C4-2B (cell line): Measurements from ENCODE around the gene TTC28.
"Not testable (repeated sequence)": the region's sequence is repeated elsewhere in the genome, so short reads cannot be mapped to it uniquely, and the experiment has no call there.

ENCODE experiments used
- H3K27ac ChIP-seq: fragments of 450-650 bp; 2 replicates; pipeline ENCODE4 v1.5.1; 2017
- ZFX ChIP-seq: fragments of 450-650 bp; IDR thresholded peaks from 2 replicates; pipeline ENCODE4 v1.6.1; 2017
- TF ChIP-seq, protein P1 (sequence below): fragments of 450-650 bp; conservative IDR thresholded peaks from 2 replicates; pipeline ENCODE4 v1.5.1; 2017; ENCODE audit warnings: mild to moderate bottlenecking

The TTC28 gene

DNA sequence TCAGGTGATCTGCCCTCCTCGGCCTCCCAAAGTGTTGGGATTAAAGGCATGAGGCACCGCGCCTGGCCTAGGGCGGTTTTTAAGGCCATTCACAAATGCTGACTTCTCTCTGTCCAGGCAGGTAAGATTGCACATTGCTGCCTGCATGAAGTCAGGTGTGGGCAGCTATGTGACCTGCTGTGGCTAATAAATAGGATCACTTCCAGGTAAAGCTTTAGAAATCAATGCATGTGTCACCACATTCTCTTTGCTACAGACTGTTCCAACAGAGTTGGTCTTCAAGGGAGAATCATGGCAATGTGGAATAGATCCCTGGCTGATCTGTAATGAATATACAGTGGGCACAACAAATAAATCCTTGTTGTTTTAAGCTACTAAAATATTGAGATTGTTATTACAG lies 500.2 kb downstream of the TTC28 start:
- TF ChIP-seq ZFX = no peak
- TF ChIP-seq, protein P1, sequence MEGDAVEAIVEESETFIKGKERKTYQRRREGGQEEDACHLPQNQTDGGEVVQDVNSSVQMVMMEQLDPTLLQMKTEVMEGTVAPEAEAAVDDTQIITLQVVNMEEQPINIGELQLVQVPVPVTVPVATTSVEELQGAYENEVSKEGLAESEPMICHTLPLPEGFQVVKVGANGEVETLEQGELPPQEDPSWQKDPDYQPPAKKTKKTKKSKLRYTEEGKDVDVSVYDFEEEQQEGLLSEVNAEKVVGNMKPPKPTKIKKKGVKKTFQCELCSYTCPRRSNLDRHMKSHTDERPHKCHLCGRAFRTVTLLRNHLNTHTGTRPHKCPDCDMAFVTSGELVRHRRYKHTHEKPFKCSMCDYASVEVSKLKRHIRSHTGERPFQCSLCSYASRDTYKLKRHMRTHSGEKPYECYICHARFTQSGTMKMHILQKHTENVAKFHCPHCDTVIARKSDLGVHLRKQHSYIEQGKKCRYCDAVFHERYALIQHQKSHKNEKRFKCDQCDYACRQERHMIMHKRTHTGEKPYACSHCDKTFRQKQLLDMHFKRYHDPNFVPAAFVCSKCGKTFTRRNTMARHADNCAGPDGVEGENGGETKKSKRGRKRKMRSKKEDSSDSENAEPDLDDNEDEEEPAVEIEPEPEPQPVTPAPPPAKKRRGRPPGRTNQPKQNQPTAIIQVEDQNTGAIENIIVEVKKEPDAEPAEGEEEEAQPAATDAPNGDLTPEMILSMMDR = no peak
- no peak overlapping the region for H3K27ac ChIP-seq

DNA sequence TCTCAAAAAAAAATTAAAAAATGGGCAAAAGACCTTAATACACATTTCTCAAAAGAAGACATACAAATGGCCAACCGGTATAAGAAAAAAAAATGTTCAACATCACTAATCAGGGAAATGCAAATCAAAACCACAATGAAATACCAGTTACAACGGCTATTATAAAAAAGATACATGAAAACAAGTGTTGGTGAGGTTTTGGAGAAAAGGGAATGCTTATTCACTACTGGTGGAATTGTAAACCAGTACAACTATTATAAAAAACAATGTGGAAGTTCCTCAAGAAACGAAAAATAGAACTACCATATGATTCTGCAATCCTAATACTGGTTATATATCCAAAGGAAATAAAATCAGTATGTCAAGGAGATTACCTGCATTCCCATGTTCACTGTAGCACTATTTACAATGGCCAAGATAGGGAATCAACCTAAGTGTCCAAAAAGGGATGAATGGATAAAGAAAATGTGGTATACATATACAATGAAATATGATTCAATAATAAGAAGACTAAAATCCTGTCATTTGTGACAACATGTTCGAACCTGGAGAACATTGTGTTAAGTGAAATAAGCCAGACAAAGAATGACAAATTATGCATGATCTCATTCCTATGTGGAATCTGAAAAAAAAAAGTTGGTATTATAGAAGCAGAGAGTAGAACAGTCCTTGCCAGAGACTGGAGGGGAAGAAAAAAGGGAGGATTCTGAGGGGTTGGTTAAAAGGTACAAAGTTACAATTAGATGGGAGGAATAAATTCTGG lies 503.7 kb downstream of the TTC28 start:
- H3K27ac ChIP-seq = no peak overlapping the region
- no peak for TF ChIP-seq ZFX
- TF ChIP-seq, protein P1 = no peak

DNA sequence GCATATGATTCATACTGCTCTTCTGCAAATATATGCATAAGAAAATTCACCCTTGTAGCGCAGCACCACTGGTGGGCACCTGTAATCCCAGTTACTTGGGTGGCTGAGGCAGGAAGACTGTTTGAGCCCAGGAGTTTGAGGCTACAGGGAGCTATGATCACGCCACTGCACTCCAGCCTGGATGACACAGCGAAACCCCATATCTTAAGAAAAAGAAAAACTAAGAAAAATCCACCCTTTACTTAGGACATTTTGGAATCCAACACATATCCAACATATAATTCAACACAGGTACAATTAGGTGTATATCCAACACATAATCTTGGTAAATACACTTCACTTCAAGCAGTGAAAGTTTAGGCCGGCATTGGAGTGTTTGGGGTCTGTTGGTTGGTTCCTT lies 505.1 kb downstream of the TTC28 start:
- no peak overlapping the region for H3K27ac ChIP-seq
- no peak for TF ChIP-seq ZFX
- TF ChIP-seq, protein P1 = no peak

DNA sequence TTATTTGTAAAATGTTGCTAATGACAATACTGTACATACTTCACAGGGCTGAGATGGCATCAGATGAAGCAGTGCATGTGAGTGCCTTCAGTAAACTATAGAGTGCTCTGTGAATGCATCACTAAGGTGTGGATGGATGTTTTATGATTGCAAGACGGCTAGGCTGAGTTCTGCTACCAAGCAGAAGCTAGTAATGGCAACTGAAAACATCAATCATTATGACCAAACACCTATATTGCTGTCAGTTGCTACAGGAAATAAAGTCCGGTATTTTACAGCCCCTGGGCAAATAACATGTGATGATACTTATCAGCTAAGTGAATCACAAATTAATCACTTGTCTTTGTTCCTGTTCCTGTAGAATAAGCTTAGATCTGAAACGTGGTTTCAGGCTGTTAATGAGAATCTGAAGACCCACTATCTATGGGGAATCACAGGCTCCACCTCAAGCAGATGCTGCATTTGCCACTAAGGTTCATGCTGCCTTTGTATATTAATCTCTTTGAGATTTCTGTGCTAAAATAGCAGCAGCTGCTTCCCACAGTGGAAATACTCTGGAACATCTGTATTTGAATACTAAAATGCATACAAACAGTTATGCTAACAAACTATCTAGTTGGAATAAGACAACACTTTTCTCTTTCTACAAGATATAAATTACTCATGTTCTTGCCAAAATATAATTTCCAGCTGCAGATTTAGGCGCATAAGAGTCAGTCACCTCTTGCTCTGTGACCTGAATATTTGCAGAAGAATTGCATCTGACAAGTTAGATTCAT lies 506.6 kb downstream of the TTC28 start:
- H3K27ac ChIP-seq = no peak overlapping the region
- TF ChIP-seq ZFX = no peak
- TF ChIP-seq, protein P1 = no peak

DNA sequence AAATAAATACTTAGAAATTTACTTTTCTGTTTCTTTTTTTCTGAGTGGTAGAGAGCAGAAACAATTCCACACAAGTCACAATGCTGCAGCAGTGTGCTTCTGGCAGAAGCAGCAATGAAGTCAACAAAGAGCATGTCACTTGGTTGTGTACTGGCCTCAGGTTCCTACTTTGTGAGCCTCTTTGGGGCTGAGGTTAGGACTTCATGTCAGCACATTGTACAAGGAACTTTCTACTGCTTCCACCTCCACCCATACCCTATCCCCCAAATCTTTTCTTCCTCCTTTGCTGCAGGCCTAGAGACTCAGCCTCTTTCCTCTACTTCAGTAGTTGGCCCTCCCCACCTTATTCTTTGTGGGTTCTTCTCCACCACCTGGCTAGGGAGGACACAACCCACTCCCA lies 507.9 kb downstream of the TTC28 start:
- no peak overlapping the region; the same call in 1 of the 2 replicates for H3K27ac ChIP-seq
- TF ChIP-seq ZFX = no peak
- TF ChIP-seq, protein P1 = no peak

DNA sequence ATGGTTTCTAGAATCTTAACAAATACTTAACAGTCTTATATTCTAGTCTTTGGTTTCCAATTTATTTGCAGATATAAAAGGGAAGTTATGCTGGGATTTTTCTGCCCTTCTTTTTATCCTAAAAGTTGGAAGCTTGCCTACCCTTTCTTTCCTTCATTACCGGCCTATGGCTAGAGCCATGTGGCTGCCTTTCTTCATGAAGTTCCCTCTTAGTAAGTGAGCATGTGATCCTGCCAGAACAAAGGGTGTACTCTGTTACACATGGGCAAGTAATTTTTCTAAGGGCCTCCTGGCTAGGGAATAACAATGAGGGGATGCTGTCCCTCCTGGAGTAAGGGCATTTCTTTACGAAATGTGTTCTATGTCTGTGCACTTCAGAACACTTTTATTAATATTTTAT lies 508.5 kb downstream of the TTC28 start:
- H3K27ac ChIP-seq = no peak overlapping the region
- no peak for TF ChIP-seq ZFX
- TF ChIP-seq, protein P1 = no peak

DNA sequence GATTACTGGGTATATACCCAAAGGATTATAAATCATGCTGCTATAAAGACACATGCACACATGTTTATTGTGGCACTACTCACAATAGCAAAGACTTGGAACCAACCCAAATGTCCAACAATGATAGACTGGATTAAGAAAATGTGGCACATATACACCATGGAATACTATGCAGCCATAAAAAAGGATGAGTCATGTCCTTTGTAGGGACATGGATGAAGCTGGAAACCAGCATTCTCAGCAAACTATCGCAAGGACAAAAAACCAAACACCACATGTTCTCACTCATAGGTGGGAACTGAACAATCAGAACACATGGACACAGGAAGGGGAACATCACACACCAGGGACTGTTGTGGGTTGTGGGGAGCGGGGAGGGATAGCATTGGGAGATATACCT lies 510.3 kb downstream of the TTC28 start:
- H3K27ac ChIP-seq = not testable (repeated sequence)
